ENCODE results near the gene PDE9A.

PDE9A gene

GRCh38 chr21:42688226-42688840 lies 34.9 kb downstream of the PDE9A start:
- Histone ChIP-seq H3K9me3 (replicated peaks; ENCODE audit: insufficient read depth, low read length) (no peaks in the 10 kb centered on the region), H3K36me3 (replicated peaks; ENCODE audit: insufficient read depth, low read length) (no peaks in the 10 kb centered on the region), H4K20me1 (ENCODE audit: insufficient read depth, low read length) (no peaks in the 10 kb centered on the region), H3K9ac (ENCODE audit: low read length) (no peak overlapping the region), H3K4me3 (ENCODE audit: low read length) (no peak overlapping the region), H3F3A (ENCODE audit: insufficient read depth, low read length) (no peaks in the 10 kb centered on the region), H3K4me2 (ENCODE audit: low read depth, low read length) (no peak overlapping the region), H3K27me3 (replicated peaks; ENCODE audit: insufficient read depth, low read length) (peaks cover 96% of the 10 kb centered on the region), H3K27ac (ENCODE audit: low read length) (no peak overlapping the region), H3K79me2 (ENCODE audit: low read length) (no peaks in the 10 kb centered on the region), H3K4me1 (ENCODE audit: low read length) (no peaks in the 10 kb centered on the region), H3K9me2 (replicated peaks; ENCODE audit: insufficient read depth, low read length) (no peaks in the 10 kb centered on the region), H2AFZ (ENCODE audit: low read length) (no peak overlapping the region)
- DNase-seq = no peak
- TF ChIP-seq EZH2phosphoT487 (IDR thresholded peaks at IDR 0.05; ENCODE audit: low read length) (no peak), CTCF (IDR thresholded peaks at IDR 0.05; ENCODE audit: low read length) (no peak), EZH2 (optimal IDR thresholded peaks at IDR 0.05; ENCODE audit: low read depth, low read length) (no peak)

GRCh38 chr21:42688841-42689371 lies 35.5 kb downstream of the PDE9A start:
- Histone ChIP-seq H3K79me2 (ENCODE audit: low read length) (no peaks in the 10 kb centered on the region), H3K36me3 (replicated peaks; ENCODE audit: insufficient read depth, low read length) (no peaks in the 10 kb centered on the region), H2AFZ (ENCODE audit: low read length) (no peak overlapping the region), H3F3A (ENCODE audit: insufficient read depth, low read length) (no peaks in the 10 kb centered on the region), H4K20me1 (ENCODE audit: insufficient read depth, low read length) (no peaks in the 10 kb centered on the region), H3K4me1 (ENCODE audit: low read length) (no peaks in the 10 kb centered on the region), H3K9ac (ENCODE audit: low read length) (no peak overlapping the region), H3K27ac (ENCODE audit: low read length) (no peak overlapping the region), H3K4me3 (ENCODE audit: low read length) (no peak overlapping the region), H3K9me3 (replicated peaks; ENCODE audit: insufficient read depth, low read length) (no peaks in the 10 kb centered on the region), H3K9me2 (replicated peaks; ENCODE audit: insufficient read depth, low read length) (no peaks in the 10 kb centered on the region), H3K27me3 (replicated peaks; ENCODE audit: insufficient read depth, low read length) (peaks cover 94% of the 10 kb centered on the region), H3K4me2 (ENCODE audit: low read depth, low read length) (no peak overlapping the region)
- no peak for DNase-seq
- TF ChIP-seq EZH2phosphoT487 (IDR thresholded peaks at IDR 0.05; ENCODE audit: low read length) (no peak), EZH2 (optimal IDR thresholded peaks at IDR 0.05; ENCODE audit: low read depth, low read length) (no peak), CTCF (IDR thresholded peaks at IDR 0.05; ENCODE audit: low read length) (no peak)

- peaks cover 96% of the 10 kb centered on the region for H3K27me3 ChIP-seq (replicated peaks; ENCODE audit: insufficient read depth, low read length)
- H3K79me2 ChIP-seq (ENCODE audit: low read length) = no peaks in the 10 kb centered on the region
- no peaks in the 10 kb centered on the region for H3F3A ChIP-seq (ENCODE audit: insufficient read depth, low read length)
- no peak overlapping the region for H3K27ac ChIP-seq (ENCODE audit: low read length)
- H3K9me2 ChIP-seq (replicated peaks; ENCODE audit: insufficient read depth, low read length) = no peaks in the 10 kb centered on the region
- H2AFZ ChIP-seq (ENCODE audit: low read length) = no peak overlapping the region
- no peak overlapping the region for H3K4me2 ChIP-seq (ENCODE audit: low read depth, low read length)
- no peaks in the 10 kb centered on the region for H3K36me3 ChIP-seq (replicated peaks; ENCODE audit: insufficient read depth, low read length)
- no peaks in the 10 kb centered on the region for H3K9me3 ChIP-seq (replicated peaks; ENCODE audit: insufficient read depth, low read length)
- no peaks in the 10 kb centered on the region for H3K4me1 ChIP-seq (ENCODE audit: low read length)
- no peak for TF ChIP-seq CTCF (IDR thresholded peaks at IDR 0.05; ENCODE audit: low read length)
- TF ChIP-seq EZH2 (optimal IDR thresholded peaks at IDR 0.05; ENCODE audit: low read depth, low read length) = no peak
- no peak for TF ChIP-seq EZH2phosphoT487 (IDR thresholded peaks at IDR 0.05; ENCODE audit: low read length)
- H3K4me3 ChIP-seq (ENCODE audit: low read length) = no peak overlapping the region
- no peak overlapping the region for H3K9ac ChIP-seq (ENCODE audit: low read length)
- no peaks in the 10 kb centered on the region for H4K20me1 ChIP-seq (ENCODE audit: insufficient read depth, low read length)
- no peak for DNase-seq
Observed at GRCh38 chr21:42690586-42690985, 37.2 kb downstream of the PDE9A start.
